ENCODE results near the gene PIGH. TPM values are rescaled to one million over a fixed set of nuclear protein-coding genes. Genes with fewer than 3 reads are reported as not detected.

PIGH gene
- total and polyA plus RNA-seq, 12 donors: 9.0 to 23.3 (median 10.3) TPM

DNA sequence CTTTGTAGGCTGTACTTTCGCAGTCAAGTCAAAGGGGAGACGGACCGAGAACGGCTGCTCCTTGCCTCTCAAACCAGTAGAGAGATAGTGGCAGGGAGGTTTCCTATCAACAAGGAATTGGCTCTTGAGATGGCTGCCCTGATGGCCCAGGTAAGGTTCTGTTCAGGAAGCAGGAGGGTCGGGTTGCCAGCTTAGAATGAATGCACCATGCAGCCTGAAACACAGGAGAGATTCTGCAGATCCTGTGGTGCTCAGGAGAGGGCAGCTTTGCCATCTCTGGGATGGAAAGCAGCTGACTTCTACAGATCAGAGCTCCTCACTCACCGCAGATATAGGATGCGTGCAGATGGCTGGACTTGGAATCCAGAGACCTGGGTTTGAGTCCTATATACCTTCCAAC, 18.0 kb downstream of the PIGH start:
- H3K27ac ChIP-seq: no peak overlapping the region
- H3K36me3 ChIP-seq: peaks cover 0 to 24% (median 0%) of the 10 kb centered on the region in 9 donors
- no peaks in the 10 kb centered on the region for H3K4me1 ChIP-seq
- 82 to 85% methylated on average over 7 of the region's 7 CpGs for WGBS, 2 donors
- H3K27me3 ChIP-seq: no peaks in the 10 kb centered on the region
- H3K4me3 ChIP-seq: no peak overlapping the region
- intact Hi-C loops (cut with DNase I): loop anchor here in 6 of 10 donors (5.0 to 10.0 kb wide), 3 partner anchors 115 to 123 kb away; partner anchors contain the start of genes RDH12 (in 5 of the 6) and RDH11 (in 1 of the 6)
- ATAC-seq (no peak), DNase-seq (no peak)
- TF ChIP-seq, protein P1, sequence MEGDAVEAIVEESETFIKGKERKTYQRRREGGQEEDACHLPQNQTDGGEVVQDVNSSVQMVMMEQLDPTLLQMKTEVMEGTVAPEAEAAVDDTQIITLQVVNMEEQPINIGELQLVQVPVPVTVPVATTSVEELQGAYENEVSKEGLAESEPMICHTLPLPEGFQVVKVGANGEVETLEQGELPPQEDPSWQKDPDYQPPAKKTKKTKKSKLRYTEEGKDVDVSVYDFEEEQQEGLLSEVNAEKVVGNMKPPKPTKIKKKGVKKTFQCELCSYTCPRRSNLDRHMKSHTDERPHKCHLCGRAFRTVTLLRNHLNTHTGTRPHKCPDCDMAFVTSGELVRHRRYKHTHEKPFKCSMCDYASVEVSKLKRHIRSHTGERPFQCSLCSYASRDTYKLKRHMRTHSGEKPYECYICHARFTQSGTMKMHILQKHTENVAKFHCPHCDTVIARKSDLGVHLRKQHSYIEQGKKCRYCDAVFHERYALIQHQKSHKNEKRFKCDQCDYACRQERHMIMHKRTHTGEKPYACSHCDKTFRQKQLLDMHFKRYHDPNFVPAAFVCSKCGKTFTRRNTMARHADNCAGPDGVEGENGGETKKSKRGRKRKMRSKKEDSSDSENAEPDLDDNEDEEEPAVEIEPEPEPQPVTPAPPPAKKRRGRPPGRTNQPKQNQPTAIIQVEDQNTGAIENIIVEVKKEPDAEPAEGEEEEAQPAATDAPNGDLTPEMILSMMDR (IDR thresholded peaks at IDR 0.05): no peak
- no peaks in the 10 kb centered on the region for H3K9me3 ChIP-seq

DNA sequence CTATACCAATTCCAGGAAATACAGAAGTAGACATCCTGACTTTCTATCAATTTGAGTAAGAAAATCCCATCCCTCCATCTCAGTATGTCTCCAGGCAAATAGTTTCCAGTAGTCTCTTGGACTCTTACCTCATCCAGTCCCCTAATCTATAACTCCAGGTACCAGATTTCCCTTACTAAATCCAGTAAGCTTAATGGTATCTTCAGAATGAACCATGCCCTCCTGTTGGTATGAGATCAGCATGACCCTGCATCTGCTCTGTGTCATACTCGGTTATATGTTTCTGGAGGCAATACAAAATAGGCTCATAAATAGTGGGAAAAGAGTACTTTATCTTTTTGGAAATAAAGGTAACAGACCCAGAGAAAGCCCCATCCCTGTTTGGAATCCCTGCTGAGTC, 18.4 kb downstream of the PIGH start:
- Histone ChIP-seq H3K36me3 (peaks cover 0 to 23% (median 0%) of the 10 kb centered on the region in 9 donors), H3K27me3 (no peaks in the 10 kb centered on the region), H3K4me3 (no peak overlapping the region), H3K27ac (no peak overlapping the region), H3K9me3 (no peaks in the 10 kb centered on the region), H3K4me1 (no peaks in the 10 kb centered on the region)
- ATAC-seq: no peak
- intact Hi-C loops (cut with DNase I): loop anchor here in 6 of 10 donors (5.0 to 10.0 kb wide), 3 partner anchors 116 to 123 kb away; partner anchors contain the start of genes RDH12 (in 5 of the 6) and RDH11 (in 1 of the 6)
- TF ChIP-seq, protein P1 (IDR thresholded peaks at IDR 0.05): no peak
- no peak for DNase-seq
- 81 to 92% methylated on average over 1 of the region's 1 CpG for WGBS, 2 donors

DNA sequence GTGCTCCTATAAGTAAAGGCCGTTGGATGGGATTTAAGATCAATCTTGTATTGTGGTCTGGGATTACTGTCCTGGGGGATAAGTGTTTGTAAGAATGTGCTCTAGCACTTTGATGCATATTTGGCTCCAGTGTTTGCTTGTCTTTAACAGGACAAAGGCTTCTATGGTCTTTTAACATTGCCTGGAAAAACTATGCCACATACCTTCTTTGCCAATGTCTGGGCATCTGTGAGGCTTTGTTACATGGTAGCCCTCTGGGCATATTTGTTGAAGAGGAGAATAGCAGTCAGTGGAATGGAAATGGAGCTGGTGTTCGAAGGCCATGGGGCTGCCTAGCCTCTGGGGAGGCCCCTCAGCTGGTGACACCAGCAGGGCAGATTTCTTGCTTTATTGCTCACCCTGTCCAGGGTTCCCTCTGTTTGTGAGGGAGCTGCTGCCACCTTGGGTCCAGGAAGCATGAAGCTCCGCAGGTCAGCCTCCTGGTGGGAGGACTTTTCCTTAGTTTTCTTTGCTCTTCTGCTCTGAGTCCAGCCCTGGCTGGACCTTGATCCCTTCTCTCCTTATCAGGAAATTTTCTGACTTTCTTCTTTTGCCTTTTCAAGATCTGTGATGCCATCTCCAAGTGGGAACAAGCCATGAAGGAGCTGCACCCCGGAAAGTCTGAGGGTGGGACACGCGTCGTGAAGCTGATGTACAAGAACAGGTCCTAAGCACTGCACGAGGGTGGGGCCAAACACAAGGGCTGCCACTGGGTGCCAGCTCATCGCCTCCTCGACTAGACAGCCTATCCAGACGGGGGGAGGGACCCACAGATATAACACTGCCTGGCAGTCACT, 19.5 kb downstream of the PIGH start:
- Histone ChIP-seq H3K27ac (no peak overlapping the region), H3K4me3 (no peak overlapping the region), H3K27me3 (no peaks in the 10 kb centered on the region), H3K4me1 (no peaks in the 10 kb centered on the region), H3K9me3 (no peaks in the 10 kb centered on the region), H3K36me3 (peaks cover 0 to 12% (median 0%) of the 10 kb centered on the region in 9 donors)
- TF ChIP-seq, protein P1 (IDR thresholded peaks at IDR 0.05): no peak
- intact Hi-C loops (cut with DNase I): loop anchor here in 6 of 10 donors (5.0 to 10.0 kb wide), 3 partner anchors 117 to 124 kb away; partner anchors contain the start of genes RDH12 (in 5 of the 6) and RDH11 (in 1 of the 6)
- no peak for DNase-seq
- WGBS, 2 donors: 84% methylated on average over 11 of the region's 11 CpGs
- no peak for ATAC-seq

DNA sequence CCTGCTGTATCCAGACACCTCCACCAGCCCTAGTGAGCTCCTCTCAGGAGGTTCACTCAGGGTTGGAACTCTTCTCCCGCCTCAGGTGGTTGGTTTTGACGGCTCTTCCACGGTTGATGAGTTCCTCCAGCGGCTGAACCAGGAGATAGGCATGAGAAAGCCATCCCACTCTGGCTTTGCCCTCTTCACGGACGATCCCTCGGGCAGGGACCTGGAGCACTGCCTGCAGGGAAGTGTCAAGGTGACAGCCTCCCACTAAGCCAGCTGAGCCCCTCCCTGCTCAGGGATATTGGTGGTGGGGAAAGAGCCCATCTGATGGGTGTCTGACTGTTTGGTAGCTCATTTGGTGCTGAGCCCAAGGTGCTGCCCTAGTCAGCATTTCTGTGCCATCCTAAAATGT, 20.4 kb downstream of the PIGH start:
- no peak for DNase-seq
- no peaks in the 10 kb centered on the region for H3K27me3 ChIP-seq
- H3K36me3 ChIP-seq: peaks cover 0 to 9% (median 0%) of the 10 kb centered on the region in 9 donors
- TF ChIP-seq, protein P1 (IDR thresholded peaks at IDR 0.05): no peak
- H3K27ac ChIP-seq: no peak overlapping the region
- intact Hi-C loops (cut with DNase I): loop anchor here in 6 of 10 donors (5.0 to 10.0 kb wide), 4 partner anchors 55 to 125 kb away; partner anchors contain the start of genes RDH12 (in 5 of the 6) and RDH11 (in 1 of the 6)
- no peak overlapping the region for H3K4me3 ChIP-seq
- no peaks in the 10 kb centered on the region for H3K9me3 ChIP-seq
- 89 to 92% methylated on average over 7 of the region's 7 CpGs for WGBS, 2 donors
- H3K4me1 ChIP-seq: no peaks in the 10 kb centered on the region
- ATAC-seq: no peak

All from heart right ventricle (tissue), 16 donors.